ENCODE measurements around the gene PRKAG1.
A peak's percentile ranks its signal among the peaks of the same experiment; 100 is the strongest.

The PRKAG1 gene

GRCh38 chr12:49019443-49020324 is 1.1 kb upstream of the PRKAG1 start:
- Mint-ChIP-seq H3K9me3 (no peaks in the 10 kb centered on the region), H3K4me3 (peak overlapping the region; percentile 75 to 95), H3K27ac (peak overlapping the region; percentile 92), H3K4me1 (peaks cover 16 to 47% of the 10 kb centered on the region in 2 donors), H3K27me3 (no peaks in the 10 kb centered on the region), H3K36me3 (peaks cover 39 to 64% of the 10 kb centered on the region in 2 donors)
- ATAC-seq (replicated peaks): no peak
- DNase-seq: no peak

- no peak for DNase-seq
- Mint-ChIP-seq H3K4me3 (peak overlapping the region; percentile 94 to 95), H3K4me1 (peaks cover 16 to 47% of the 10 kb centered on the region in 2 donors), H3K27me3 (no peaks in the 10 kb centered on the region), H3K27ac (peak overlapping the region; percentile 98), H3K36me3 (peaks cover 35 to 58% of the 10 kb centered on the region in 2 donors), H3K9me3 (no peaks in the 10 kb centered on the region)
- peak; percentile 54 for ATAC-seq (replicated peaks)
Observed at GRCh38 chr12:49019120-49019430, 499 bp upstream of the PRKAG1 start.

GRCh38 chr12:49017891-49018260 is 700 bp downstream of the PRKAG1 start:
- peaks cover 16 to 47% of the 10 kb centered on the region in 2 donors for H3K4me1 Mint-ChIP-seq
- peaks cover 29 to 52% of the 10 kb centered on the region in 2 donors for H3K36me3 Mint-ChIP-seq
- H3K27me3 Mint-ChIP-seq: no peaks in the 10 kb centered on the region
- peak overlapping the region; percentile 94 to 95 for H3K4me3 Mint-ChIP-seq
- peak; percentile 30 to 31 for ATAC-seq (replicated peaks)
- DNase-seq: no peak
- peak overlapping the region; percentile 98 for H3K27ac Mint-ChIP-seq
- H3K9me3 Mint-ChIP-seq: no peaks in the 10 kb centered on the region

- DNase-seq (no peak), ATAC-seq (replicated peaks) (no peak)
- Mint-ChIP-seq H3K4me1 (peaks cover 16 to 47% of the 10 kb centered on the region in 2 donors), H3K36me3 (peaks cover 26 to 46% of the 10 kb centered on the region in 2 donors), H3K27ac (peak overlapping the region; percentile 53), H3K9me3 (no peaks in the 10 kb centered on the region), H3K4me3 (no peak overlapping the region), H3K27me3 (no peaks in the 10 kb centered on the region)
Observed at GRCh38 chr12:49015196-49015595, 3.4 kb downstream of the PRKAG1 start.

GRCh38 chr12:49014547-49014946 is 4.0 kb downstream of the PRKAG1 start:
- ATAC-seq (replicated peaks) (no peak), DNase-seq (no peak)
- Mint-ChIP-seq H3K9me3 (no peaks in the 10 kb centered on the region), H3K36me3 (peaks cover 25 to 48% of the 10 kb centered on the region in 2 donors), H3K27ac (no peak overlapping the region), H3K27me3 (no peaks in the 10 kb centered on the region), H3K4me1 (peaks cover 12 to 41% of the 10 kb centered on the region in 2 donors), H3K4me3 (no peak overlapping the region)

GRCh38 chr12:49013428-49013827 is 5.1 kb downstream of the PRKAG1 start:
- H3K4me1 Mint-ChIP-seq: peaks cover 8 to 31% of the 10 kb centered on the region in 2 donors
- no peak overlapping the region for H3K4me3 Mint-ChIP-seq
- DNase-seq: no peak
- no peak overlapping the region for H3K27ac Mint-ChIP-seq
- ATAC-seq (replicated peaks): no peak
- peaks cover 30 to 53% of the 10 kb centered on the region in 2 donors for H3K36me3 Mint-ChIP-seq
- H3K9me3 Mint-ChIP-seq: no peaks in the 10 kb centered on the region
- H3K27me3 Mint-ChIP-seq: no peaks in the 10 kb centered on the region

- Mint-ChIP-seq H3K36me3 (peaks cover 31 to 60% of the 10 kb centered on the region in 2 donors), H3K9me3 (no peaks in the 10 kb centered on the region), H3K27ac (no peak overlapping the region), H3K4me3 (no peak overlapping the region), H3K27me3 (no peaks in the 10 kb centered on the region), H3K4me1 (peaks cover 6 to 25% of the 10 kb centered on the region in 2 donors)
- ATAC-seq (replicated peaks): no peak
- DNase-seq: no peak
Observed at GRCh38 chr12:49012739-49013138, 5.8 kb downstream of the PRKAG1 start.

- Mint-ChIP-seq H3K27me3 (no peaks in the 10 kb centered on the region), H3K27ac (no peak overlapping the region)
Observed at GRCh38 chr12:49010092-49010668, 8.4 kb downstream of the PRKAG1 start.

GRCh38 chr12:49008943-49009342 is 9.6 kb downstream of the PRKAG1 start:
- no peak for DNase-seq
- Mint-ChIP-seq H3K36me3 (peaks cover 46 to 61% of the 10 kb centered on the region in 2 donors), H3K27me3 (no peaks in the 10 kb centered on the region), H3K9me3 (no peaks in the 10 kb centered on the region), H3K4me1 (no peaks in the 10 kb centered on the region), H3K27ac (no peak overlapping the region), H3K4me3 (no peak overlapping the region)
- no peak for ATAC-seq (replicated peaks)

More at GRCh38 chr12:49010092-49010668, 8.4 kb downstream of the PRKAG1 start:
- H3K4me1 Mint-ChIP-seq: peaks cover 0 to 2% of the 10 kb centered on the region in 2 donors
- no peak for DNase-seq
- H3K4me3 Mint-ChIP-seq: no peak overlapping the region
- H3K36me3 Mint-ChIP-seq: peaks cover 35 to 50% of the 10 kb centered on the region in 2 donors
- H3K9me3 Mint-ChIP-seq: no peaks in the 10 kb centered on the region
- no peak for ATAC-seq (replicated peaks)

GRCh38 chr12:49000346-49000745 is 18.2 kb downstream of the PRKAG1 start:
- H3K4me1 Mint-ChIP-seq: peaks cover 27 to 49% of the 10 kb centered on the region in 2 donors
- H3K27me3 Mint-ChIP-seq: peaks cover 12 to 25% of the 10 kb centered on the region in 2 donors
- ATAC-seq (replicated peaks): no peak
- H3K36me3 Mint-ChIP-seq: peaks cover 41 to 50% of the 10 kb centered on the region in 2 donors
- H3K27ac Mint-ChIP-seq: no peak overlapping the region
- no peaks in the 10 kb centered on the region for H3K9me3 Mint-ChIP-seq
- DNase-seq: no peak
- H3K4me3 Mint-ChIP-seq: peak overlapping the region in 1 of 2 donors; percentile 77

GRCh38 chr12:48999371-49000131 is 19.0 kb downstream of the PRKAG1 start, which contains the start of gene DDN:
Gene DDN, minus strand, starts transcription at chr12:48999375. Its CDS starts 88 bp downstream, at chr12:48999287.
- ATAC-seq (replicated peaks): peak; percentile 62 to 63
- peaks cover 35 to 42% of the 10 kb centered on the region in 2 donors for H3K36me3 Mint-ChIP-seq

GRCh38 chr12:48998497-48999353 is 19.9 kb downstream of the PRKAG1 start:
- peak; percentile 16 for DNase-seq
- H3K4me3 Mint-ChIP-seq: peak overlapping the region; percentile 77

More at GRCh38 chr12:48999371-49000131, 19.0 kb downstream of the PRKAG1 start, which contains the start of gene DDN:
- no peaks in the 10 kb centered on the region for H3K9me3 Mint-ChIP-seq
- H3K4me1 Mint-ChIP-seq: peaks cover 32 to 54% of the 10 kb centered on the region in 2 donors
- peaks cover 19 to 33% of the 10 kb centered on the region in 2 donors for H3K27me3 Mint-ChIP-seq
- peak; percentile 50 for DNase-seq
- peak within 1 kb of the TSS; percentile 86 for H3K27ac Mint-ChIP-seq
- peak within 1 kb of the TSS; percentile 77 for H3K4me3 Mint-ChIP-seq

GRCh38 chr12:48997719-48998496 is 20.7 kb downstream of the PRKAG1 start:
- H3K4me1 Mint-ChIP-seq: peaks cover 34 to 54% of the 10 kb centered on the region in 2 donors
- H3K27me3 Mint-ChIP-seq: peaks cover 30 to 44% of the 10 kb centered on the region in 2 donors
- DNase-seq (peak; percentile 55), ATAC-seq (replicated peaks) (peak; percentile 44 to 51)
- peak overlapping the region; percentile 20 for H3K27ac Mint-ChIP-seq
- peaks cover 20 to 26% of the 10 kb centered on the region in 2 donors for H3K36me3 Mint-ChIP-seq
- H3K9me3 Mint-ChIP-seq: no peaks in the 10 kb centered on the region
- H3K4me3 Mint-ChIP-seq: peak overlapping the region; percentile 77 to 78

More at GRCh38 chr12:48998497-48999353, 19.9 kb downstream of the PRKAG1 start:
- Mint-ChIP-seq H3K4me1 (peaks cover 34 to 54% of the 10 kb centered on the region in 2 donors), H3K36me3 (peaks cover 28 to 34% of the 10 kb centered on the region in 2 donors), H3K27me3 (peaks cover 25 to 40% of the 10 kb centered on the region in 2 donors), H3K9me3 (no peaks in the 10 kb centered on the region), H3K27ac (peak overlapping the region; percentile 57)
- ATAC-seq (replicated peaks): peak in 1 of 2 donors; percentile 23

Measured in stimulated activated naive B cell treated with anti-CD40 and anti-IgM and Interleukin-4, amounts not matched to agents 10 μg/mL and 1 μg/mL and 100 μg/mL, for 72 hours (primary cell).